DMS79 (cell line): ENCODE results near the gene TTI1.
"Not testable (repeated sequence)": the region's sequence is repeated elsewhere in the genome, so short reads cannot be mapped to it uniquely, and the experiment has no call there.

Experiments used
- DNase-seq: peaks from one replicate; lab custom pipeline; 2025; lab: John Stamatoyannopoulos, UW

TTI1 gene

GRCh38 chr20:37968841-37969401 is 64.3 kb downstream of the TTI1 start:
- DNase-seq = peak; percentile 89

- DNase-seq = not testable (repeated sequence)
These were observed 69.8 kb downstream of the TTI1 start for GRCh38 chr20:37963483-37963882.

GRCh38 chr20:37961066-37961465 is 72.2 kb downstream of the TTI1 start:
- DNase-seq = no peak

DNA sequence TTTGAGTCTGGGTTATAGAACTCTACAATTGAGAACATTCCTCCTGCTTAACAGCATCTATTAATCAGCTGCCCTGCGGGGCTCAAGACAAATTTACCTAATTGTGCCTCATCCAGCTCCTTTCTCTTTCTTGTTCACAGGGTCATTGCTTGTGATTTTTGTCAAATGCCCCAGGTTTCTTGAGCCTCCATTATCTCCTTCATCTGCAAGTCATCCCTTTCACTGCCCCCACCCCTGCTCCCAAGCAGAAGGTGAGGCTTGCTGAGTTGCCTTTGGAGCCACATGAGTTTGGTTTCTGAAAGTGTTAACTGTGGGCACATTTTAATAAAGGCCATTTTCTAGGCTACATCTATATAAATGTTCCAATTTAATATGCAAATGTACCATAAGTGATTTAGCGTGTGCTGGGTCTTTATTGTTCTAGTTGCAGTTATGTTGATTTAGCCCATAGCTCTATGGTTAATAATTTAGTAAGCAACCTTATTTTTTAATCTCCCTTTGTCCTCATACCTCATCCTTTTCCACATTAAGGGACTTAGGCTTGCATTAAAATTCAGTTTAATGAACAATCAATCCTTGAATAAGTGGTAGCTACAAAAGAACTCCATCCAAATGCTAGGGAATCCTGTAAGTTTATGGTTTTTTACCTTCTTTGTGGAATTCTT is 74.3 kb downstream of the TTI1 start:
- DNase-seq = no peak

GRCh38 chr20:37956107-37956585 is 77.1 kb downstream of the TTI1 start:
- no peak for DNase-seq

GRCh38 chr20:37955511-37955910 is 77.7 kb downstream of the TTI1 start:
- no peak for DNase-seq

- no peak for DNase-seq
These were observed 78.6 kb downstream of the TTI1 start for GRCh38 chr20:37954626-37955025.

DNA sequence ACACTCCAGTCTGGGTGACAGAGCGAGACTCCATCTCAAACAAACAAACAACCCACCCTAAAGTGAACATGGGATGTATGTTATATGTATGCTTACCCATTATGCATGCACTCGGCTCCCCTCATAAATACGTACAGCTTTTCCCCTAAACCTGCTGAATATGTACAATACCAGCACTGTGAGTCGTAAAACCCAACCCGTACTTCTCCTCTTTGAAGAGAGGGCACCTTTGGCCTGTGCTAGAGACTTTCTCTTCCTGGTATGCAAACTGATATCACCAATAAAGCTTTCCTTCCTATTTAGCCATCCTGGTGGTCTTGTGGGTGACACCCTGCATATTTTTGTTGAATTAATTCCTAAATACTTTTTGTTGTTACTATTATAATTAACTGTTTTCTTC is 79.1 kb downstream of the TTI1 start:
- no peak for DNase-seq

DNA sequence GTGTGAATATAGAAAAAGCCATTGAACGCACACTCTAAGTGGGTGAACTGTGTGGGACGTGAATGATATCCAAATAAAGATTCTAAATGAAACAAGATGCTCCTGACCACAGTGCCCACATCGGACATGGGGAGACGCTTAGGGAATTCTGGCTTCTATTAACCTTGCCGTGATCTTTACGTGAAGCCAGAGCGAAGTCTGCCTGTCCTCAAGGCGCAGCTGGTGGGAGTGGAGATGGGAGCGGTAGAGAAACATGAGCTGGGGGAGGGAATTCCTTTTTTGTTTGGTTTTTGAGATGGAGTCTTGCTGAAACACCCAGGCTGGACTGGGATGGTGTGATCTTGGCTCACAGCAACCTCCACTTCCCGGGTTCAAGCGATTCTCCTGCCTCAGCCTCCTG is 84.3 kb downstream of the TTI1 start:
- no peak for DNase-seq

GRCh38 chr20:37947943-37948342 is 85.3 kb downstream of the TTI1 start:
- no peak for DNase-seq

GRCh38 chr20:37946946-37947345 is 86.3 kb downstream of the TTI1 start:
- DNase-seq = no peak

DNA sequence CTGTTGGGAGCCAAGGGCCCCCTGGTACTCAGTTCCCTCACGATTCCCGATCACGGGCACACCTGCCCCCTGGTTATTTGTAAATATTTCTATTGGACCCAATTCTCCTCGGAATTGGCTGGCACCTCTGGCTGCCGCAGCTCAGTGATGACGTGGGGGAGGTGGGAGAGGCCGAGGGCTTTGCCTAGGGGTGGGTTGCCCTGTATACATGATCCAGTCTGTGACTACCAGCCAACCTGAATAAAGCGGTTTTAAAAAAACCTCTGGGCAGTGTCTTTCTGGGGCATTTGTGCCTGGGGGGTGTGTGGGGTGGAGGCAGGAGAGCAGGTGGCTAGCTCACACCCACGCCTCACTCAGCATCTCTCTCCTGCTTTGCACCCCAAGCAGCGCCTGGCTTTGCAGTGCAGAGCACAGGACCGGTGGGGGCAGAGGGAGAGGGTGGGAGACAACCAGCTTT is 88.1 kb downstream of the TTI1 start:
- DNase-seq = peak; percentile 40

GRCh38 chr20:37944456-37944981 is 88.7 kb downstream of the TTI1 start:
- DNase-seq = no peak

GRCh38 chr20:37943501-37944455 is 89.5 kb downstream of the TTI1 start:
- DNase-seq = no peak

DNA sequence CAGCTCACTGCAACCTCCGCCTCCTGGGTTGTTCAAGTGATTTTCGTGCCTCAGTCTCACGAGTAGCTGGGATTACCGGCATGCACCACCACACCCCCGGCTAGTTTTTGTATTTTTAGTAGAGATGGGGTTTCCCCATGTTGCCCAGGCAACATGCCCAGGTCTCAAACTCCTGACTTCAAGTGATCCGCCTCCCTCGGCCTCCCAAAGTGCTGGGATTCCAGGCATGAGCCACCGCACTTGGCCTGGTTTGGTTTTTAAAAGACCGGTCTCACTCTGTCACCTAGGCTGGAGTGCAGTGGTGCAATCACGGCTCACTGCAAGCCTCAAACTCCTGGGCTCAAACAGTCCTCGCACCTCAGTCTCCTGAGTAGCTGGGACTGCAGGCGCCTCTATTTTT is 90.2 kb downstream of the TTI1 start:
- no peak for DNase-seq

DNA sequence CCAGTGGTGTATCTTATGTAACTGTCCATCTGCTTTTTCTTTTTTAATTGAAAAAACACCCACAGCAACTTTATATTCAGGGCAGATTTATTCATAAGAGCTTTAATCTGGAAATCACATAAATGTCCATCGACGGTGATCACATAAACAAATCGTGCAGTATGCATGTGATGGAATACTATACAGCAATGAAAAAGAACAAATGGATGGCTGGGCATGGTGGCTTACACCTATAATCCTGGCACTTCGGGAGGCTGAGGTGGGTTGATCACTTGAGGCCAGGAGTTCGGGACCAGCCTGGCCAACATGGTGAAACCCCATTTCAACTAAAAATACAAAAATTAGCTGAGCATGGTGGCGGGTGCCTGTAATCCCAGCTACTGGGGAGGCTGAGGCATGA is 91.3 kb downstream of the TTI1 start:
- no peak for DNase-seq

DNA sequence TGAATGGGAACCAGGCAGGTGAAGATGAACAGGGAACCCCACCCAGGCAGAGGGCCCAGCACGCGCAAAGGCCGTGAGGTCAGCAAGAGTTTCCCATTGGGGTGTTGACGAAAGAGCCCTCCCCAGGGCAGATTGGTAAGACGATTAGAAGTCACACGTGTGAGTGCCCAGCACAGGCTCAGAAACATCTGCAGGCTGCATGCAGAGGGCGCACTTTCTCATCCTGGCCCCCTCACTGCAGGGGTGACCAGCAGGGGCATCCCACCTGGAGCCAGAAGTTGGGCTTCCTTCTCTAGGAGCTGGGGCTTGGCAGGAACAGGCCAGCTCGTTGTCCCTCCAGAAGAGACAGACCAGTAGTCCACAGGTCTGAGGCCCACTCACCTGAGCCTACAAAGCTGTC is 91.9 kb downstream of the TTI1 start:
- DNase-seq = no peak

GRCh38 chr20:37940858-37941257 is 92.4 kb downstream of the TTI1 start:
- DNase-seq = no peak

- no peak for DNase-seq
These were observed 93.3 kb downstream of the TTI1 start for GRCh38 chr20:37939701-37940560.

GRCh38 chr20:37938954-37939353 is 94.3 kb downstream of the TTI1 start:
- DNase-seq = no peak

- DNase-seq = no peak
These were observed 95.0 kb downstream of the TTI1 start for GRCh38 chr20:37938181-37938750.
